ES-I3 (cell line): ENCODE results near the gene HSBP1.

Experiments
- H3K36me3 ChIP-seq: 2 replicates; pipeline ENCODE4 v1.6.1; 2013; ENCODE audit warnings: mild to moderate bottlenecking, low read length, control low read depth, moderate library complexity; ENCODE audit not compliant: insufficient read depth
- H3K4me1 ChIP-seq: 2 replicates; pipeline ENCODE4 v1.6.1; 2013; ENCODE audit warnings: mild to moderate bottlenecking, control low read depth, low read length; ENCODE audit not compliant: insufficient read depth
- H3K9ac ChIP-seq: 2 replicates; pipeline ENCODE4 v1.6.1; 2013; ENCODE audit warnings: low read depth, mild to moderate bottlenecking, low read length, moderate library complexity
- H3K9me3 ChIP-seq: 2 replicates; pipeline ENCODE4 v1.6.1; 2013; ENCODE audit warnings: mild to moderate bottlenecking, low read length, moderate library complexity; ENCODE audit not compliant: control insufficient read depth, insufficient read depth

Gene HSBP1

GRCh38 chr16:83859265-83859664, 51.5 kb downstream of the HSBP1 start:
- H3K9ac ChIP-seq = no peak overlapping the region
- no peaks in the 10 kb centered on the region for H3K36me3 ChIP-seq
- H3K4me1 ChIP-seq = peaks cover 4% of the 10 kb centered on the region; the same call in 1 of the 2 replicates
- no peaks in the 10 kb centered on the region for H3K9me3 ChIP-seq

- H3K9ac ChIP-seq = no peak overlapping the region
- H3K9me3 ChIP-seq = no peaks in the 10 kb centered on the region
- no peaks in the 10 kb centered on the region for H3K36me3 ChIP-seq
- peaks cover 4% of the 10 kb centered on the region; the same call in 1 of the 2 replicates for H3K4me1 ChIP-seq
Measured at GRCh38 chr16:83862661-83863060, 54.9 kb downstream of the HSBP1 start.

GRCh38 chr16:83863682-83864081, 55.9 kb downstream of the HSBP1 start:
- H3K9ac ChIP-seq = no peak overlapping the region
- peaks cover 4% of the 10 kb centered on the region; the same call in 1 of the 2 replicates for H3K4me1 ChIP-seq

More at GRCh38 chr16:83863682-83864081, 55.9 kb downstream of the HSBP1 start:
- Histone ChIP-seq H3K9me3 (no peaks in the 10 kb centered on the region), H3K36me3 (no peaks in the 10 kb centered on the region)
